Stimulated activated naive CD8-positive, alpha-beta T cell treated with anti-CD3 and anti-CD28 coated beads, Interleukin-15, Interleukin-2, amounts not matched to agents 100 U/mL and 50 U/mL, for 24 hours (primary cell): Measurements from ENCODE around the gene NAV1.
"Not testable (repeated sequence)": the region's sequence is repeated elsewhere in the genome, so short reads cannot be mapped to it uniquely, and the experiment has no call there.

Source experiments
- ATAC-seq: fragments of 150-1000 bp; cut with Tn5 transposase; one replicate; pipeline ENCODE4 v1.10.0; 2021
- DNase-seq: peaks from one replicate; pipeline ENCODE4 v3.0.0; 2021

NAV1 gene

DNA sequence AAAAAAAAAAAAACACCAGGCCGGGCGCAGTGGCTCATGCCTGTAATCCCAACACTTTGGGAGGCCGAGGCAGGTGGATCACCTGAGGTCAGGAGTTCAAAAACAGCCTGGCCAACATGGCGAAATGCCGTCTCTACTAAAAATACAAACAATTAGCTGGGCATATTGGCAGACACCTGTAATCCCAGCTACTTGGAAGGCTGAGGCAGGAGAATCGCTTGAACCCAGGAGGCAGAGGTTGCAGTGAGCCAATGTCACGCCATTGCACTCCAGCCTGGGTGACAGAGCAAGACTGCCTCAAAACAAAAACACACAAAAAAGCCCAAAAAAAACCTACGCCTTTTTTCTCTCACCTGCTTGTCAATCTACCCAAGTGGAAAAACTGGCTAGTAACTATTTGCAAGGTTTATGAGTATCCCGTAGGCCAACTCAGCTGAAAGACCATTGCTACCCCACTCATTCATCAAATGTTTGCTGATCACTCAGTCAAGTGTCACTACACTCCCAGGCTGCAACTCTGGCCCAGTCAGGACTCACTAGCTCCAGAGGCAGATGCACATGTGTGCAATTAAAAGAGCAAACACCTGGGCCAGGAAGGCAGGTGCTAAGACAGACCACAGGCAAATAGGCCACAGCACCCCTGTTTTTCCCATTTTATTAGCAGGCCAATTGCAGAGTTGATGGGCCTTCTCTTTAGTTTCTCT lies 34.0 kb upstream of the NAV1 start:
- DNase-seq (no peak), ATAC-seq (no peak)

DNA sequence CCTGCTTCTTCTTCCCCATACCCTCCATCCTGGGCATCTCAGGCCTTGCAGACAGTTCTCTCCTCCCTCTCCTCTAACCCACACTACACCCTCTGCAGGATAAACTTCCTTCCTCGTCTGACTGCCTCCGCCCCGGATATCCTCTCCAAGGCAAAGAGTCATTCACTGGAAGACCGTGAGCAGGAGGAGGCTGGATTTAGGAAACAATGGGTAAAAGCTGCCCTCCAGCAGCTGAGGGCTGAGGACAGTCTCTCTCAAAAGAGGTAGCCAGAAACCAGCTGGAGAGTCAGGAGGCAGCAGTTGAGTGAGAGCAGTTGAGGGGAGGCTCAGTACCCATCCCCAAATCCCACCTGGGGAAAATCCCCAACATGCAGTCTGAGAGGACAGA lies 33.4 kb upstream of the NAV1 start:
- DNase-seq (no peak), ATAC-seq (no peak)

DNA sequence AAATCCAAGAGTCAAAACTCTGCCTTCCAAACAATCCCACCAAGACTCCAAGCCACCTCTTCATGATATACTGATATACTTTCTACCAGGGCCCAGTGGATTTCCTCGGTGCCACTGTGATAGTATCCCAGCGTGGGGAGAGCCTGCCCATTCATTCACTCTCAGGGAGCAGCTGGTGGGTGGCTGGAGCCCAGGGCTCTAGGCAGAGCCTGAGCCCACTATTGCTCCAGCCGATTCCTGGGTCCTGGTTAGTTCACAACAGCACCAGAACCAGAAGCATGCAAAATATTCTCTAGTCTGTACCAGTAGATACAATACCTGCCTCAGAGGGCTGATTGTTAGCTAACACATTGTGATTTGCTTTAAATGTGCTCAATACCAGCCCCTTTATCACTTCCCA lies 32.8 kb upstream of the NAV1 start:
- ATAC-seq (no peak), DNase-seq (no peak)

GRCh38 chr1:201506557-201507359 lies 32.2 kb upstream of the NAV1 start, which contains the start of gene CSRP1:
TSS of gene CSRP1 (minus strand) at chr1:201507123. CDS start at chr1:201496303, 10,820 bp downstream.
- DNase-seq, result peak; percentile 85
- ATAC-seq, result peak; percentile 98

DNA sequence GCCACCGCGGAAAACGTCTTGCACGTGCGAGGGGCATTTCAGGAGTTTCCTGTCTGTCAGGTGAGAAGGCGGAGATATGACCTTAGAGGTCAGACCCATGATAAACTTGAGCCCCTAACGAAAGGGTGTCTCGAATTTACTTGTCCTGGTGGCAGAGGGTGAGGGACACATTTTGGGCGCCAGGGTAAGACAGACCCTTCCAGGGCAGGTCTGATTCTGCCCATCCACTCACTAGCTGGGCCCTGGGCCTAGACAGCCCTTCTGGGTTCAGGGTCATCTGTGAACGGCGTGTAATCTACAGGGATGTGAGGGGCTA lies 31.6 kb upstream of the NAV1 start:
- DNase-seq (no peak), ATAC-seq (peak; percentile 2)

DNA sequence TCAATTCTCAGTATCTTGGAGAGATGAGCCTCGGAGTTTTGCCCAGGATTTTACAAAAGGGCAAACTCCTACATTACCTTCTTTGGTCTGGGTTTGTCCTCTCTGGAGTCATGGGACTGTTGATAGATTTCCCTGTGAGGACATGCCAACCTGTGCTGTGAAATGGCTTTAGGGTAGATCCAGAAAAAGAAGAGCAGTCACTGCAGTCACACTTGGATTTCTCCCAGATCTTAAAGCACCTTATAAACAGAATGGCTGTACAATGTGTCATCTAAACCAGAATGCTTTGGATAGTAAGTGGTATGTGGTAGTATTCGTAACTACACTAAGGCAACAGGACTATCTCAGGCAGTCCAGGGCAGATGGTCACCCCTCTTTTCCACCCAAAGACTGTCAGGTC lies 30.1 kb upstream of the NAV1 start:
- ATAC-seq, result no peak
- no peak for DNase-seq

GRCh38 chr1:201509601-201510374 lies 29.1 kb upstream of the NAV1 start:
- DNase-seq, result no peak
- no peak for ATAC-seq

DNA sequence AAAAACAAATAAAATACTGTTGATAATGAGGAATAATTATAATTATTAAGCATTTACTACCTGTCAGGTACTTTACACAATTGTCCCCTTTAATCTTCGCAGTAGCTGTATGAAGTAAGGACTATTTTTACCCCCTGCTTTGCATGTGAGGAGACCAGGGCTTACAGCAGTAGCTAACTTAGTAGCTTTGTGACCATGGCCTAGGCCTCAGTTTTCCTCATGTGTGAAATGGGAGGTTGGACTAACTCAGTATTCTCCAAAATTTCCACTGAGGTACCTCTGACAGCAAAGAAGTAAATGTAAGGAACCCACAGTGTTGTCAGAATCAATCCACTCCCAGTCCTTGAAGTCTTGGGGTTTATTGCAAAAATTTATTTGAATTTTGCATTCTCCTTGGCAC lies 28.2 kb upstream of the NAV1 start:
- ATAC-seq (no peak), DNase-seq (no peak)

DNA sequence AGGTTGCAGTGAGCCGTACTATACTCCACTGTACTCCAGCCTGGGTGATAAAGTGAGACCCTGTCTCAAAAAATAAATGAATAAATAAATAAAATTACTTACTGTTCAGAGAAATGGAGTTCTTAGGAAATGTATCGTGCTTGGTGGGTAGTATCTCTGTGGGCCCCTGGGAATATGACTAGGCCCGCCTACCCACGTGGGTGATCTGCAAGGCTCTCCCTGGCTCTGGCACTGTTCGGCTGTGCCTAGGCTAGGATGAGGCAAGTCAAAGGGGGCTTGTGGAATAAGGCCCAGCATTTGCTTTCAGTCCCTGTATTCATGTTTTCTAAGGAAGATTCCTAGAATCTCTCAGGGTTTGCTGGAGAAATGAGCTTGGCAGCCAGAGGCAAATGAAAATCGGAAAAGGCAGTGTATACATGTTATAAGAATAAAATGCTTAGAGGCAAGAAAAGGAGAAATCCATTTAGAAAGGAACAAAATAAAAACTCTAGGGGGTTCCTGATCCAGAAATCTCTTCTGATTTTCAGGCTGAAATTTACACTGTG lies 27.5 kb upstream of the NAV1 start:
- ATAC-seq (no peak), DNase-seq (no peak)

GRCh38 chr1:201511941-201512539 lies 26.9 kb upstream of the NAV1 start:
- DNase-seq, result no peak
- ATAC-seq, result no peak

DNA sequence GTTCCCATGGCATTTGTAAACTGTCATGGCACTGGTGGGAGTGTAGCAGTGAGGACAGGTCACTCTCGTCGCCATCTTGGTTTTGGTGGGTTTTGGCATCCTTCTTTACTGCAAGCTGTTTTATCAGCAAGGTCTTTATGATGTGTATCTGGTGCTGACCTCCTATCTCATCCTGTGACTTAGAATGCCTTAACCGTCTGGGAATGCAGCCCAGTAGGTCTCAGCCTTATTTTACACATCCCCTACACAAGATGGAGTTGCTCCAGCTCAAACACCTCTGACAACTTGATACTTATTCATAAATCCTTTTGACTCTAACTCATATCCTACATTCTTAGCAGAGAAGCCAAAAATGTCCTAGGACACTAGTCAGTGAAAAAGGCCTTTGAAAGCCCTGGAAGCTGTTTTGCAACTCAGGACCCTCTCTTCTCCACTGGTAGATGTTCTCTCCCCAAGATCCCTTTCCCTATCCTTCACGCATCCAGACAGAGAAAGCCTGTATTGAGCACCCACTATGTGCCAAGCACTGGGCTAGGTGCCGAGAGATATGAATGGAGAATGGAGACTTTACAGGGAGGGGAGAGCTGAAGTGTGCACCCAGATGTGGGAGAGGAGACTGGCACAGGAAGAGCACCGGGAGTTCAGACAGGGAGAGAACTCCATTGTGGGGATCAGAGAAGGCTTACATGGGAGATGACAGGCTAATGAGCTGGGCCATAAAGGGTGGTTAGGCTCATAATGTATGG lies 25.3 kb upstream of the NAV1 start:
- ATAC-seq (no peak), DNase-seq (no peak)

DNA sequence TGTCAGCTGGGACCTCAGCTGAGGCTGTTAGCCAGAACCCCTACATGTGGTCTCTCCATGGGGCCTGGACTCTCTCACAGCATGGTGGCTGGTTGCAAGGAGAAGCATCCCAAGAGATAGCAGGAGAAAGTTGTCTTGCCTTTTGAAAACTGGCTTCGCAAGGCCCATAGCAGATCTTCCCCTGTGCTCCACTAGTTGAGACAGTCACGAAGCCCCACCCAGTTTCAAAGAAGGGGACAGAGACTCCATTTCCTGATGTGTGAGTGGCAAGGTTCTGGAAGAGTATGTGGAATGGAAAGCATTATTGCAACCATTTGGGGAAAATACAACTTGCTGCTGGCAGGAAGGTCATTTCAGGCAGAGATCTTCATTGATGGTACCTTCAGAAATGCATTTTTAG lies 24.5 kb upstream of the NAV1 start:
- ATAC-seq (no peak), DNase-seq (no peak)

DNA sequence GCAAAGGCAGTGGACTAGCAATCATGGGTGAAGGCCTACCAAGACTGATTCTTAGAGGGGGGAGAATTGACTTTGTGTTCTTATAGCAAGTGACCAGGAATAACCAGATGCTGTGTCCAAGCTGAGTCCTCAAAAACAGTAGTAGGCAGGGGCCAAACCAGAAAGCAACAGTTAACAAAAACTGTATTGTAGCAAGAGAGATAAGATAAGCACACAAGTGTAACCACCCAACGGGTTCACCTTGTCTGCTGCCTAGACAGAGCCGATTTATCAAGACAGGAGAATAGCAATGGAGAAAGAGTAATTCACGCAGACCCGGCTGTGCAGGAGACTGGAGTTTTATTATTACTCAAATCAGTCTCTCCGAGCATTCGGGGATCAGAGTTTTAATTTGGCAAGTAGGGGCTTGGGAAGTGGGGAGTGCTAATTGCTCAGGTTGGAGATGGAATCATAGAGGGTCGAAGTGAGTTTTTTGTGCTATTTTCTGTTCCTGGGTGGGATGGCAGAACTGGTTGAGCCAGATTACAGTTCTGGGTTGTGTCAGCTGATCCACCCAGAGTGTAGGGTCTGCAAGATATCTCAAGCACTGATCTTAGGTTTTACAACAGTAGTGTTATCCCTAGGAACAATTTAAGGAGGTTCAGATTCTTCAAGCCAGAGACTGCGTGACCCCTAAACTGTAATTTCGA lies 23.7 kb upstream of the NAV1 start:
- ATAC-seq (no peak), DNase-seq (no peak)

DNA sequence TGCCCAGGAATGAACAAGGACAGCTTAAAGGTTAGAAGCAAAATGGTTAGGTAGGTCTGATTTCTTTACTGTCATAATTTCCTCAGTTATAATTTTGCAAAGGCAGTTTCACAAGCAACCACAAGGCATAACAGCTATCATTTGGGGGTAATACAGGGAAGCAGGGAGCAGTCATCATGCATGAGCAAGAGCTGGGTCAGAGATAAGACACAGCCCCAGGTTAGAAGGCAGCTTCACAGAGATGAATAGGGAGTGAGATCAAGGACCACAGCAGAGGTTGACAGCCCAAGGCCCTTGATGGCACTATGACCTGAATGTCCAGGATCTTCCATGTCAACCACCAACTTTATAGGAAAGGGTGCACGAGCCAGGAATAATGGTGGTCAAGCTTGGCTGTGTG lies 23.0 kb upstream of the NAV1 start:
- no peak for DNase-seq
- peak; percentile 83 for ATAC-seq

GRCh38 chr1:201516511-201517127 lies 22.3 kb upstream of the NAV1 start:
- DNase-seq (no peak), ATAC-seq (no peak)

DNA sequence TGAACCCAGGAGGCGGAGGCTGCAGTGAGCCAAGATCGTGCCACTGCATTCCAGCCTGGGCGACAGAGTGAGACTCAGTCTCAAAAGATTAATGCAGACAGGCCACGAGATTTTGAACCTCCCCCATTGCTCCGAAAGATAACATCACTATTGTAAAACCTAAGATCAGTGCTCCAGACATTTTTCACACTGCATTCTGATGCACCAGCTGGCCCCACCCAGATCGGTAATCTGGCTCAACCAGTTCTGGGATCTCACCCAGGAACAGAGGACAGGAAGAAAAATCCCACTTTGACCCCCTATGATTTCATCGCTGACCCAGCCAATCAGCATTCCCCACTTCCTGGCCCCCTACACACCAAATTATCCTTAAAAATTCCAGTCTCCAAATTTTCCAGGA lies 21.3 kb upstream of the NAV1 start:
- no peak for DNase-seq
- no peak for ATAC-seq

DNA sequence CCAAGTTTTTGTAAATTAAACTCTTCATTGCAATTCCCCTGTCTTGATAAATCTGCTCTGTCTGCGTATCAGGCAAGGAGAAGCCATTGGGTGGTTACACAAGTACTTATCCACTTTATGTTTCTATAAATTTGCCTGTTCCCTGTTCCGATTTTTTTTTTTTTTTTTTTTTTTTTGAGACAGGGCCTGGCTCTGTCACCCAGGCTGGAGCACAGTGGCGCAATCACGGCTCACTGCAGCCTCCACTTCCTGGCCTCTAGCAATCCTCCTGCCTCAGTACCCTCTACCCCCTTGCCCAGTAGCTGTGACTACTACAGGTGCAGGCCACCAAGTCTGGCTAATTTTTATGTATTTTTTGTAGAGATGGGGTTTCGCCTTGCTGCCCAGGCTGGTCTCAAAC lies 20.9 kb upstream of the NAV1 start:
- ATAC-seq (no peak), DNase-seq (no peak)

DNA sequence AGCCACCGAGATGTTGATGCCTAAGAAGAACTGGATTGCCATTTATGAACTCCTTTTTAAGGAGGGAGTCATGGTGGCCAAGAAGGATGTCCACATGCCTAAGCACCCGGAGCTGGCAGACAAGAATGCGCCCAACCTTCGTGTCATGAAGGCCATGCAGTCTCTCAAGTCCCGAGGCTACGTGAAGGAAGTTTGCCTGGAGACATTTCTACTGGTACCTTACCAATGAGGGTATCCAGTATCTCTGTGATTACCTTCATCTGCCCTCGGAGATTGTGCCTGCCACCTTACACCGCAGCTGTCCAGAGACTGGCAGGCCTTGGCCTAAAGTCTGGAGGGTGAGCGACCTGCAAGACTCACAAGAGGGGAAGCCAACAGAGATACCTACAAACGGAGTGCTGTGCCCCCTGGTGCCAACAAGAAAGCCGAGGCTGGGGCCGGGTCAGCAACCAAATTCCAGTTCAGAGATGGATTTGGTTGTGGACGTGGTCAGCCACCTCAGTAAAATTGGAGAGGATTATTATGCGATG lies 18.8 kb upstream of the NAV1 start:
- DNase-seq, ATAC-seq: not testable (repeated sequence)

GRCh38 chr1:201525193-201525778 lies 13.6 kb upstream of the NAV1 start:
- no peak for ATAC-seq
- DNase-seq, result no peak

- DNase-seq, result no peak
- ATAC-seq, result no peak
Measured at GRCh38 chr1:201527879-201528278, 11.0 kb upstream of the NAV1 start.
